Fibroblast of villous mesenchyme (primary cell): ENCODE measurements around the gene FGFR3. TPM values are rescaled to one million over a fixed set of nuclear protein-coding genes. Genes with fewer than 3 reads are reported as not detected.
"Not testable (repeated sequence)": the region's sequence is repeated elsewhere in the genome, so short reads cannot be mapped to it uniquely, and the experiment has no call there.

Experiments
- DNase-seq: peaks from one replicate; pipeline ENCODE4 v3.0.0-alpha.2; 2010; ENCODE audit warnings: low read depth
- H3K4me3 ChIP-seq: 2 replicates; pipeline ENCODE4 v1.5.1; 2011; ENCODE audit warnings: low read depth, mild to moderate bottlenecking, low read length
- total RNA-seq: library from RNA; depleted of rRNA; stranded (reverse); fragments of >200 nt; gene quantifications from 2 replicates; pipeline ENCODE4 v1.2.3, GENCODE V29; 2012
- TF ChIP-seq, protein P1 (sequence below): IDR thresholded peaks from 2 replicates; pipeline ENCODE4 v1.5.1; 2012; ENCODE audit warnings: low read depth, mild to moderate bottlenecking, low read length; ENCODE audit not compliant: insufficient read depth

Gene FGFR3
- total RNA-seq, 1 donor, result 0.86 TPM

DNA sequence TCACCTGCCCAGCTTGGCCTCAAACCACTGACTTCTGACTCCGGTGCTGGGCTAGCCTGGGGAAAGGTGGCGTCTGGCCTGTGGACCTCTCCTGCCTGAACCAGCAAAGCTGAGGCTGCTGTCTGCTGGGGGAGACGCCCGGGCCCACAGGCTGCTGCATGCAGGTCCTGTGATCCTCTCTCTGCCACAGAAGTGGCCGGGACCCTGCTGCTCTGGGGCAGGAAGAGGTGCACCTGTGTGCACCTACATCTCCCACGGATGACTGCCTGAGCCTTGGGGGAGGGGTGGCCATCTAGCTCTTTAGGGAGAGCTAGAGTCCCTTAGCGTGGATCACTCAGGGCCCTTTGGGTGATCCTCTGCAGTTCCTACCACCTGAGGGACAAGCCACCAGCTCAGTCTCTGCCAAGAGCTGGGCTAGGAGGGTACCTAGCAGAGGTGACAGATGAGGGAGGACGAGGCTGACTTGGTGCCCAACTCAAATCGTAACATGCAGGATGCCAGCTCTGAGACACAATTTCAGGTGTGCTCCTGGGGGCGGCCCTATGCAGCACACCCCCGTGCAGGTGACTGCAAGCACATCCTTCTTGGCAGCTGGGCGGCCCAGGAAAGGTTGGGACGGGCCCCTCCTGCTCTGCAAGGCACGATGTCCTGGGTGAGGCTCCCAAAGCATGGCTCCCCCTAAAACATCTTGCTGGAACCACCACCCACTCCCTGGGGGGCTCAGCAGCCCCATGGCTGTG lies 40.4 kb downstream of the FGFR3 start:
- no peak overlapping the region for H3K4me3 ChIP-seq
- TF ChIP-seq, protein P1, sequence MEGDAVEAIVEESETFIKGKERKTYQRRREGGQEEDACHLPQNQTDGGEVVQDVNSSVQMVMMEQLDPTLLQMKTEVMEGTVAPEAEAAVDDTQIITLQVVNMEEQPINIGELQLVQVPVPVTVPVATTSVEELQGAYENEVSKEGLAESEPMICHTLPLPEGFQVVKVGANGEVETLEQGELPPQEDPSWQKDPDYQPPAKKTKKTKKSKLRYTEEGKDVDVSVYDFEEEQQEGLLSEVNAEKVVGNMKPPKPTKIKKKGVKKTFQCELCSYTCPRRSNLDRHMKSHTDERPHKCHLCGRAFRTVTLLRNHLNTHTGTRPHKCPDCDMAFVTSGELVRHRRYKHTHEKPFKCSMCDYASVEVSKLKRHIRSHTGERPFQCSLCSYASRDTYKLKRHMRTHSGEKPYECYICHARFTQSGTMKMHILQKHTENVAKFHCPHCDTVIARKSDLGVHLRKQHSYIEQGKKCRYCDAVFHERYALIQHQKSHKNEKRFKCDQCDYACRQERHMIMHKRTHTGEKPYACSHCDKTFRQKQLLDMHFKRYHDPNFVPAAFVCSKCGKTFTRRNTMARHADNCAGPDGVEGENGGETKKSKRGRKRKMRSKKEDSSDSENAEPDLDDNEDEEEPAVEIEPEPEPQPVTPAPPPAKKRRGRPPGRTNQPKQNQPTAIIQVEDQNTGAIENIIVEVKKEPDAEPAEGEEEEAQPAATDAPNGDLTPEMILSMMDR, result no peak
- DNase-seq, result no peak

DNA sequence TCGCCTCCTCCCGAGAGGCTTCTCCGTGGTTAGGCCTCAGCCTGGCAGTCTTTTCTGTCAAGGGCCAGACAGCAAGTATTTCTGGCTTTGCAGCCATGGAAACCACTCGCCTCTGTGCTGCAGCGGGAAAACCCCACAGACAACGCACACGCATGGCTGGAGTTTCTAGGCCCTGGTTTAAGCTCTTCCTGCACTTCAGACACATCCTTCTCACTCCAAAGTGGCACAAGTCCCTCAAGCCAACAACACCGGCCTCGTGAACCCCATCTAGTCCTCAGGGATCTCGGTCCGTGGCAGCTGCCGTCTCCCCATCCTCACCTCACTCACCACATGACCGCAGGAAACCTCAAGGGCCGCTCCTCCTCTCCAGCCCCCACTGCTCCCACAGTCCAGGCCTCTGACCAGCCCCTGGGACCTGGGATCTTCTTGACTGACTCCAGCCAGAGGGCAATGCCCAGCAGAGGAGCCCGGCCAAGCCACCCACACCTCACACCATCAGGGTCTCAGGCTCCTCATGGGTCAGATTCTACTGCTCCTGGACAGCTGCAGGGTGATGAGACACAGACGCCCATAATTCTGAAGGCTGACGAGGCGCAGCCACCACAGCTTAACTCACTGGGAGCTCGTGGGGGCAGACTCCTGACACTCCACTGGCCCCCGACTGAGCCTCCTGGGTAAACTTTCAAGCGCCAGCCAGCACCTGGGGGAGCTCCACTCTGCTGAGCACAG lies 41.1 kb downstream of the FGFR3 start:
- peak; percentile 46 for DNase-seq
- TF ChIP-seq, protein P1, result no peak
- H3K4me3 ChIP-seq, result no peak overlapping the region

DNA sequence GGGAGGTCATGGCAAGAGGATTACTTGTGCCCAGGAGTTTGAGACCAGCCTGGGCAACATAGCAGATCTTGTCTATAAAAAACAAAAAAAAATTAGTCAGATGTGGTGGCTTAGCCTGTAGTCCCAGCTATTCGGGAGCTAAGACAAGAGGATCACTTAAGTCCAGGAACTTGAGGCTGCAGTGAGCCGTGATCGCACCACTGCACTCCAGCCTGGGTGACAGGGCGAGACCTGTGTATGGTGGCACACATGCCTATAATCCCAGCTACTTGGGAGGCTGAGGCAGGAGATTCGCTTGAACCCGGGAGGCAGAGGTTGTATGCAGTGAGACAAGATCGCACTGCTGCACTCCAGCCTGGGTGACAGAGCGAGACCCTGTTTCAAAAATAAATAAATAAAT lies 42.7 kb downstream of the FGFR3 start:
- DNase-seq, H3K4me3 ChIP-seq: not testable (repeated sequence)

DNA sequence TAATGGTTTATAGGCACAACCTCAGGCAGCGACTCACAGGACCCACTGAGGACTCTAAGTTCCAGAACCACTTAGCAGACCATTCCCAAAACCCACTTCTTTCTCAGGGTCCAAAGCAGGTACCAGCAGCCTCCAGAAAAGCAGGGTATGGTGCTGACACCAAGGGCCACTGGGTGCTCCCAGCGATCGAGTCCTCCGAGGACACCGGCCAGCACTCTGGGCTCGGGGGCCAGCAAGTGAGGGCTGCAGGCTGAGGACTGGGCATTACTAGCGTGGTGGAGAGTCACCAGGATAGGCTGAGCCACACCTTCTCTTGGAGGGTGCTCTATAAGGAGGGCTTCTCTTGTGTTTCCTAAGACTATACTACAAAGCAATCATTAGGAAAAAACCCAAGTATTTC lies 43.6 kb downstream of the FGFR3 start:
- no peak for DNase-seq
- no peak overlapping the region for H3K4me3 ChIP-seq
- TF ChIP-seq, protein P1, result no peak

DNA sequence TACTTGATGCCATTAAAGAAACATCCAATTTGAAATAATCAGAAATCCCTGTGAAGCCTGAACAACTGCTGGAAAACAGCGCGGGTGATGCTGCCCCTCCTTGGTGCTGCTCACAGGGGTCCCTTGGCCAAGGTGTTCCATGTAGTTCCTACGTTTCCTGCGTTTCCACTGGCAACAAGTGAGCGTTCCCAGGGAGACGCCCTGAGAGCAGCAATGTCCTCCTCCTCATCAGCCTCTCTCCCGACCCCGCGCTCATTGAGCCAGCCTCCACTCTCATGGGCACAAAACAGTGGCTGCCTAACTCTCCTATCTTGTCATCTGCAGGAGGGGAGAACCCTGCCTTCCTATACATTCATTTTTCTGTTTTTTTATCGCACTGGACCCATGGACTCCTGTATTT lies 44.0 kb downstream of the FGFR3 start:
- TF ChIP-seq, protein P1, result no peak
- no peak overlapping the region for H3K4me3 ChIP-seq
- DNase-seq, result no peak

DNA sequence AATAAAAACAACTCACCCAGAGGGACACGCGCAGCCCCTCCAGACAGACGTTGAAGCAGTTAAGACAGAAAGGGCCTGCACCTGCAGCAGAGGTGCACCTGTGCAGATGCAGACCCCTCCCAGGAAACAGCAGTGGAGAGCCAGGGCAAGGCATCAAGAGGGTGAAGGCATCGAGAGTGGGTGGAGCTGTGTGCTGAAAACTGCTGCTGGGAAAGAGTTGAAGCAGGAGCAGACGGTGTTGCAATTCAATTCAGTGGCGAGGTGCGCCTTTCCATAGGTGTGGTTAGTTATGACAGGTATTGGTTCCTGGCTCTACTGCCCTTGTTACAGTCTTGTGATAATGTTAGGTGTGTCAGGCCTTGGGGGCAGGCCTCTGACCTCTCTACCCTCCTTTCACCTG lies 46.2 kb downstream of the FGFR3 start:
- TF ChIP-seq, protein P1, result no peak
- no peak overlapping the region for H3K4me3 ChIP-seq
- DNase-seq, result no peak

DNA sequence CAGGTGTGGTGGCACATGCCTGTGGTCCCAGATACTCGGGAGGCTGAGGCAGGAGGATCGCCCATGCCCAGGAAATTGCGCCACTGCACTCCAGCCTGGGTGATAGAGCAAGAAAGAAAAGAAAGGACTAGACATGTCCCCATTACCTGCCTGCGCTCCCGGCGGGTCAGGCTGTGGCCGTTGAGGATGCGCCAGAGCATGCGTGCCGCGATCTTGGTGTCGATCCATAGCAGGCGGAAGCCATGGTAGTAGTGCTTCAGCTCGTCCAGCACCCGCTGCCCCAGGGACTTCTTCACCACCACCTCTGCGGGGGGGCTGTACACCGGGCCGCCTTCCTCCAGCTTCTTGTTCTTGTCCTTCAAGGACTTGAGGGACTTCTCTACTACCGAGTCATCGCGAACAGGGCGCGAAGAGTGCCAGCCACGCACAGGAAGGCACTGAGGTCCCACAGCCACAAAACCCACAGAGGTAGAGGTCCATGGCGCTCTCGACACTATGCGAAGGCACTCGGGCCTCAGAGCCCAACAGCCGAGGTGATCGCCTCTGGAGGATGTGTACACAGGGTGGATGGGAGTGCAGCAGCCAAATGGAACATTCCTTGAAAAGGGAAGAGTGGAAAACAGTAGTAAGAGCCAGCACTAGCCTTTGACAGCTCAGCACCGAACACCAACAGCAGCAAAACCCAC lies 48.3 kb downstream of the FGFR3 start:
- no peak for DNase-seq
- TF ChIP-seq, protein P1, result no peak
- no peak overlapping the region for H3K4me3 ChIP-seq
